ENCODE results near the gene ZNF692. TPM values are rescaled to one million over a fixed set of nuclear protein-coding genes. Genes with fewer than 3 reads are reported as not detected.

ZNF692 gene
- total RNA-seq, 4 donors from 2014 or later, result 18.4 to 30.6 (median 24.8) TPM

DNA sequence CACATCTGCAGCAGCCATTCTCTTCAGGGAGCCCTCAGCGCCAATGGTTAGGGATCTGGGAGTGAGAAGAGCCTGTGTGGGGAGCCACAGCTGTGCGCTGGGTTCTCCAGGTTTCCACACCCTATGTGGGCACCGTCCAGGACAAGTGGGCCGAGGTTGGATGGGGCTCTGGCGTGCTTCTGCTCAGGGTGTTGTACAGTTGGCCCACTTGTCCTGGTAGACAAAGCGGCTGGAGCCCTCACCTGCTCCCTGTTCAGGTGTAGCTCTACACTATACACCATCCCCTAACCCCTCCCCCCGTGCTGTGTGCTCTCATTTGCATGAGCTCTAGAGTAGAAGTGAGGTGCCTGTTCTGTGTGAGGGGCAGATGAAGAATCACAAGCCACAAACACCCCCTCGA, 45.3 kb downstream of the ZNF692 start:
- DNase-seq (ENCODE audit: low spot score) (no peak), ATAC-seq (ENCODE audit: low FRiP score) (no peak)
- TF ChIP-seq, protein P1, sequence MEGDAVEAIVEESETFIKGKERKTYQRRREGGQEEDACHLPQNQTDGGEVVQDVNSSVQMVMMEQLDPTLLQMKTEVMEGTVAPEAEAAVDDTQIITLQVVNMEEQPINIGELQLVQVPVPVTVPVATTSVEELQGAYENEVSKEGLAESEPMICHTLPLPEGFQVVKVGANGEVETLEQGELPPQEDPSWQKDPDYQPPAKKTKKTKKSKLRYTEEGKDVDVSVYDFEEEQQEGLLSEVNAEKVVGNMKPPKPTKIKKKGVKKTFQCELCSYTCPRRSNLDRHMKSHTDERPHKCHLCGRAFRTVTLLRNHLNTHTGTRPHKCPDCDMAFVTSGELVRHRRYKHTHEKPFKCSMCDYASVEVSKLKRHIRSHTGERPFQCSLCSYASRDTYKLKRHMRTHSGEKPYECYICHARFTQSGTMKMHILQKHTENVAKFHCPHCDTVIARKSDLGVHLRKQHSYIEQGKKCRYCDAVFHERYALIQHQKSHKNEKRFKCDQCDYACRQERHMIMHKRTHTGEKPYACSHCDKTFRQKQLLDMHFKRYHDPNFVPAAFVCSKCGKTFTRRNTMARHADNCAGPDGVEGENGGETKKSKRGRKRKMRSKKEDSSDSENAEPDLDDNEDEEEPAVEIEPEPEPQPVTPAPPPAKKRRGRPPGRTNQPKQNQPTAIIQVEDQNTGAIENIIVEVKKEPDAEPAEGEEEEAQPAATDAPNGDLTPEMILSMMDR (IDR thresholded peaks at IDR 0.05), result no peak

DNA sequence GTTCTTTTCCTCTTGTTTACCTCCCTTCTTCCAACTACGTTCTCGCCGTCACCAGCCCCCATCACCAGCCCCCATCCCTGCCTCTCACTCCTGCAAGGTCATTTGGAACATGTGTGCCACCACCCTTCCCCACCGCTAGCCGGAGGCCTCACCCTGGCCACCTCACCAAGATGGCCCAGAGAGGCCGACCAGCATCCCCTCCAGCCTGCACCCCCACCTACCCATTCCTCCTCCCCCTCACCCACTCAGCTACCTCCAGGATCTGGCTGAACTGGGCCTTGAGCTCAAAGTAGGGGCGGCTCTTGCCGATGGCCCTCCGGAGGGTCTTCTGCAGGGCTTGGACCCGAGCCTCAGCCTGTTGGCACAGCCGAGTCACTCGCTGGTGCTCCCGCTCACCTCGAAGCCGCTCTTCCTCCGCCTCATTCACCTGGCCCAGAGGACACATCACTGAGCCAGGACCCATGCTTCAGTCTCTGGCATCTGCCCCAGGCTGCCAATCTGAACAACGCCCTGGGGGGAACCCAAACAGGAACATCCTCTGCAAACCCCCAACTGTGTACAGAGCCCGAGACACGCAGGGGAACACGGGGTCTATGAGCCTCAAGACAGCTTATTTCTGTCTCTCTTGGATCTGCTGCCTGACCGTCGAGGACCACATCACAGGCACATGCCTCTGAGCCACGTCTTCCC, 46.0 kb downstream of the ZNF692 start:
- ATAC-seq (ENCODE audit: low FRiP score) (no peak), DNase-seq (ENCODE audit: low spot score) (no peak)
- TF ChIP-seq, protein P1 (IDR thresholded peaks at IDR 0.05), result no peak

GRCh38 chr1:248811514-248812490, 47.1 kb downstream of the ZNF692 start:
- DNase-seq (ENCODE audit: low spot score), result no peak
- no peak for ATAC-seq (ENCODE audit: low FRiP score)
- TF ChIP-seq, protein P1 (IDR thresholded peaks at IDR 0.05), result no peak

- DNase-seq (ENCODE audit: low spot score) (no peak), ATAC-seq (ENCODE audit: low FRiP score) (no peak)
- TF ChIP-seq, protein P1 (IDR thresholded peaks at IDR 0.05), result no peak
Measured at GRCh38 chr1:248810727-248811513, 48.0 kb downstream of the ZNF692 start.

DNA sequence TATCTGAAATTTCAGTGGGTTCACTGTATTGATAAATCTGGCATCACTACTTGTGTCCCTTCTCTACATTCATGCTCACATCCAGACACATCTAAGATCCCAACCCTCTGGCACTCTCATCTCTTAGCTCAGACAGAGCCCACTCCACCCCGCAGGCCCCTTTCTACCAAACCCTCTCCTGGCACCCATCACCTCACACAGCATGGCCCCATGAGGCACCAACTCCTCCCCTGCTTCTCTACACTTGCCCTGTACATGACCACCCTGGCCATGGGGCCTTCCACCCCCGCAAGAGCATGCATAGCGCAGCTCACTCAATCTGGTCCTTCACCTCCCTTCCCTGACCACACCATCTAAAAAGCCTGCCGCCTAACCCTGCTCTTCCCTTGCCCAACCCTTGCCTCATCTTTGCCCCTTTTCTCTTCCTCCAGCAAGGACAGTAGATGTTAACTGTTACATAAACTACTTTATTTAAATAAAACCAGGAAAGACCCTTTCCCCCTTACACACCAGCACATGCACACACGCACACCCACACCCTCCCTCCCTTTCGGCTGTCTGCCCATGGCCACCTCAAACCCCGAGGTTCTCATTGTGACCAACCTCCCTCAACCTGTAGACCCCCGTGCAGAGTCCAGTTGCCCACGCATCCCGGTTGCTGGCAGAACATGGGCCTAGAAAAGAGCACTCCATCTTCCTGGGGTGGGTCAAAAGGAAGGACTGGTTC, 48.7 kb downstream of the ZNF692 start:
- ATAC-seq (ENCODE audit: low FRiP score), result no peak
- no peak for DNase-seq (ENCODE audit: low spot score)
- TF ChIP-seq, protein P1 (IDR thresholded peaks at IDR 0.05), result no peak

- DNase-seq (ENCODE audit: low spot score) (no peak), ATAC-seq (ENCODE audit: low FRiP score) (no peak)
- TF ChIP-seq, protein P1 (IDR thresholded peaks at IDR 0.05), result no peak
Measured at GRCh38 chr1:248808876-248809275, 50.0 kb downstream of the ZNF692 start.

Measured in omental fat pad (tissue), 4 donors.